Right ventricle myocardium inferior (tissue), 1 donor: ENCODE data around the gene BTK. TPM values are rescaled to one million over a fixed set of nuclear protein-coding genes. Genes with fewer than 3 reads are reported as not detected.

Experiments used
- ATAC-seq: fragments of 200-7000 bp; cut with Tn5 transposase; one replicate; pipeline ENCODE4 v1.9.1; 2020; ENCODE audit warnings: mild to moderate bottlenecking, moderate library complexity
- DNase-seq: peaks from one replicate; pipeline ENCODE4 v3.0.0; 2021; ENCODE audit errors: missing footprints
- intact Hi-C: fragments of 100-400 bp; cut with DNase I; formaldehyde crosslinking; loops from one replicate; pipeline ENCODE4 v1.11.0; 2022
- long read RNA-seq: library from polyadenylated mRNA; unstranded; transcript quantifications from one replicate; pipeline ENCODE4 v2.0.0, GENCODE V29; 2021
- total RNA-seq: library from RNA; stranded (reverse); fragmentation: NEBNext Ultra II Directional; extraction: Animal tissue kit (Norgen Biotek cat#: 25700); gene quantifications from one replicate; pipeline ENCODE4 v1.2.1, GENCODE V29; 2021
- donor health status: DM: no; HTN: yes; CAD: no; lungs with severe emphysema.

Gene BTK
- total RNA-seq: 5.4 TPM
- long read RNA-seq: 0 reads

GRCh38 chrX:101385795-101386541 lies at the start of gene BTK:
BTK (minus strand) TSS chrX:101386191; CDS start chrX:101375284, 10,907 bp downstream.
- ATAC-seq: peak; percentile 38
- intact Hi-C loops: no loop called here
- no peak for DNase-seq

GRCh38 chrX:101430457-101431078 lies 44.6 kb upstream of the BTK start:
- no peak for DNase-seq
- ATAC-seq: no peak
- intact Hi-C loops: no loop called here

GRCh38 chrX:101429934-101430333 lies 43.9 kb upstream of the BTK start:
- DNase-seq (no peak), ATAC-seq (no peak)
- intact Hi-C loops: no loop called here

DNA sequence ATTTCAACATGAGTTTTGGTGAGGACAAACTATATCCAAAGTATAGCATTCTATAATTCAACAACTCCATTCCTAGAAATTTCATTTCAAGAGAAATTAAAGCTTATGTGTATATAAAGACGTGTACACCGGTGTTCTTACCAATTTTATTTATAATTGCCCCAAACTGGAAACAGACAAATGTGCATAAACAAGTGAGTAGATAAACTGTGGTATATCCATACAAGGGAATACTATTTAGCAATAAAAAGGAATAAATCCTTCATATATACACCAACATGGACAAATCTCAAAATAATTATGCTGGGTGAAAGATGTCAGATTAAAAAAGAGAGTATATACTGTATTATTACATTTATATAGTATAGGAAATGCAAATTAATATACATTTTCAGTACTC lies 42.0 kb upstream of the BTK start:
- intact Hi-C loops: no loop called here
- ATAC-seq (no peak), DNase-seq (no peak)

DNA sequence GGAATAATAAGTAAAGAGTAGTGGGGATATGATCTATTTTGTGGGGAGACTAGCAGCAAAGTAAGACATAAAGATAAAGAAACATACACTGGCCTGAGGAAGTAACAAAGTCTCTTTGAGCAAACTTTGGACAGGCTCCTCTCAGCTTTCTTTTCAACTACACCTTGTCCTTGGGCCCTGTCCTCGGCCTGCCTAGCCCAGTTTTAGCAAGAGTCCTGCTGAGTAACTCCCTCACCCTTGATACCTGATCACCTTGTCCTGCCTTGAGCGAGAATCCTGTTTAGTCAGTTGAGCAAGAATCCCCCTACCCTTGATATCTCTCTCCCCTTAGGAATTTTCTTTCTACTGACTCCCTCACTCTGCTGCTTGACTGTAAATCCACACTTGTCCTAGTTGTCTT lies 33.5 kb upstream of the BTK start:
- intact Hi-C loops: loop anchor here (5.0 to 10.0 kb wide), 2 partner anchors 133 to 515 kb away; partner anchors contain the start of genes ARMCX1 and ZMAT1
- ATAC-seq (no peak), DNase-seq (no peak)

DNA sequence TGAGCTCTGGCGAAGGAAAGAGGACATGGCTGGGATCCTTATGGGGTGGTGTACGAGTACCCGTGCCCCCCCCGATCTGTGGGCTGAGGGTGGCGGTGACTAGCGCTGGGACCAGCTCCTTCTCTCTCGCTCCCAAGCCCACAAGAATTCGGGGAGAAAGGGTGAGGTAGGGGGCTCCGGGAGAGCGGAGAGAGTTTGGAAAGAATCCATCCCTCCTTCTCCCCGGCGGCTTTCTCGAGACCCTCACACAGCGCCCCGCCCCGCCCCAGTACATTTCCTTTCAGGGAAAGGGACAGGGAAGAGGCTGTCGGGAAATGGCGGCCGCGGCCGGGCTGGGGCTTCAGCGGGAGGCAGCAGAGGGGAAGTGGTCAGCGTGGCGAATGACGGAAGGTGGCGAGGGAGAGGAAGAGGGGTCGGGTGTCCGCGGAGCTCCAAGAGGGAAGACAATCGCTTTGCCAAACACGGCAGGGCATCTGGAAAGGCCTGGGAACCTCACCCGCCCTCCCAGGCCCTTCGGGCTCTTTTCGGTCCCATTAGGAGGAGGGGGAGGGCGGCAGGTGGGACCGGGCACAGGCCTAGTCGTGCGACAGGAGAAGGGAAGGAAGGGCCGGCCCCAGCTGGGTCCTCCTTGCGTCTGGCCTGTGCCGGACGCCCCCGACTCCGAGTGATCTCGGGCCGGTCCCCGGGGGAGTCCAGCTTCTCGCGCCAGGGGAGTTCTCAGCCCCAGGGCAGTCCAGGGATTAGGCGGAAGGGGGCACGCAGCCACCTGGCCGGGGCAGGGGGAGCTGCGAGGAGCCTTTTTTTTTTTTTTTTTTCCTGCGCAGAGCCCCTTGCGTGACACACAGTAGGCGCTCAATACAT lies 32.2 kb upstream of the BTK start:
- DNase-seq (peak; percentile 91), ATAC-seq (peak; percentile 93)
- intact Hi-C loops: loop anchor here (2.0 to 10.0 kb wide), 3 partner anchors 134 to 517 kb away; partner anchors contain the start of genes ARMCX1 and ZMAT1

- ATAC-seq (no peak), DNase-seq (no peak)
- intact Hi-C loops: loop anchor here (2.0 to 10.0 kb wide), 3 partner anchors 135 to 518 kb away; partner anchors contain the start of genes ARMCX1 and ZMAT1
Observed at GRCh38 chrX:101417190-101417589, 31.2 kb upstream of the BTK start.

DNA sequence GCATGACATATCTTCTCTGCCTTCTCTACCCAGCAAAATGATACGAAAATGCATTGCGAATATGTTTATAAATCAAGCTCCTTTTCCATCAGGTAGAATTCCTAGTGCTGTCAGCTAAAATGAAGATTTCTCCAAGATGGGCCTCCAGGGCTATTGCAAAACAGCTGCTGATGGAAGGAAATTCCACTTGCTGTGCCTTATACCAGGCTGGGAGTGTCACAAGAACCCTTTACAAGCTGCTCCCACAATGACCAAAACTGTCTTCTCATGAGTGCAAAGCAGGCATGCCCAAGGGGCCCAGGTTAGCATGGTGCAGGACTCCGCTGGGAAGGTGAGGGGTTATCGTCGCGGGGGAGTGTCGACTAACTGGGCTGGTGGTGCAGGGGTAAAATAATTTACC lies 30.7 kb upstream of the BTK start:
- DNase-seq (no peak), ATAC-seq (no peak)
- intact Hi-C loops: loop anchor here (2.0 to 10.0 kb wide), 3 partner anchors 136 to 518 kb away; partner anchors contain the start of genes ARMCX1 and ZMAT1

GRCh38 chrX:101415180-101416145 lies 29.5 kb upstream of the BTK start:
- intact Hi-C loops: loop anchor here (2.0 to 10.0 kb wide), 3 partner anchors 137 to 519 kb away; partner anchors contain the start of genes ARMCX1 and ZMAT1
- DNase-seq (no peak), ATAC-seq (no peak)

- intact Hi-C loops: loop anchor here (10.0 kb wide), 1 partner anchor 523 kb away; the partner anchor contains the start of gene ZMAT1
- DNase-seq (no peak), ATAC-seq (no peak)
Observed at GRCh38 chrX:101411984-101412383, 26.0 kb upstream of the BTK start.

DNA sequence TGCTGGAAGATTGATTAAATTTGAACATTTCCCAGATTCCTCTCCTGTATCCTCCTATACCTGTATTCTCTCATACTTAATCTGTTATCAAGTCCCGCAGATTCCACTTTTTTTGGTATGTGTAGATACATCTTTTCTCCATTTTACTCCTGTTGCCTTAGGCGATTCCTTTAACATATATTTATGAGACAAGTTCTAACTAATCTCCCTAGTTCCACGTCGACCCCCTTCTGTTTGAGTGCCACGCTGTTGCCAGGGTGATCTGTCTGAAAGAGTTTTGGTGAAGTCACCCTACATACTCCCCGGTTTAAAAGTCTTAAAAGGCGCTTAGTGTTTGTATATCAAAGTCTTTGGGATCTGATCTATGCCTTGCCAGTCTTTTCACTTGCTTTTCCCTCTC lies 24.5 kb upstream of the BTK start:
- intact Hi-C loops: loop anchor here (10.0 kb wide), 1 partner anchor 524 kb away; the partner anchor contains the start of gene ZMAT1
- no peak for DNase-seq
- ATAC-seq: no peak

GRCh38 chrX:101409043-101409442 lies 23.1 kb upstream of the BTK start:
- DNase-seq (no peak), ATAC-seq (no peak)
- intact Hi-C loops: no loop called here

DNA sequence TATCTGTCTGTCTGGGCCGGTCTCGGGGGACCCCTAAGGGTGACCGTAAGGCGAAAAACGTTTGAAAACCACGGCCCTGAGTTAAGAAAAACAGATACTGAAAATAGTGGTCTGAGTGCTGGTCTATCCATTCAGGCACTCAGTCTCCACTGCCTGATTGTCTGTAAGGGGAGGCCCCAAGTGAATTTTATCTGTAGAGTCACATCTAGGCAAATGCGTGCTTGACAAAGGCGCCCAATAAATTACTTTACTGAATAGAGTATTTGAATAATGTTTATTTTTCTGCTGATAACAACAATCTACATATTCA lies 22.5 kb upstream of the BTK start:
- DNase-seq (no peak), ATAC-seq (no peak)
- intact Hi-C loops: no loop called here

DNA sequence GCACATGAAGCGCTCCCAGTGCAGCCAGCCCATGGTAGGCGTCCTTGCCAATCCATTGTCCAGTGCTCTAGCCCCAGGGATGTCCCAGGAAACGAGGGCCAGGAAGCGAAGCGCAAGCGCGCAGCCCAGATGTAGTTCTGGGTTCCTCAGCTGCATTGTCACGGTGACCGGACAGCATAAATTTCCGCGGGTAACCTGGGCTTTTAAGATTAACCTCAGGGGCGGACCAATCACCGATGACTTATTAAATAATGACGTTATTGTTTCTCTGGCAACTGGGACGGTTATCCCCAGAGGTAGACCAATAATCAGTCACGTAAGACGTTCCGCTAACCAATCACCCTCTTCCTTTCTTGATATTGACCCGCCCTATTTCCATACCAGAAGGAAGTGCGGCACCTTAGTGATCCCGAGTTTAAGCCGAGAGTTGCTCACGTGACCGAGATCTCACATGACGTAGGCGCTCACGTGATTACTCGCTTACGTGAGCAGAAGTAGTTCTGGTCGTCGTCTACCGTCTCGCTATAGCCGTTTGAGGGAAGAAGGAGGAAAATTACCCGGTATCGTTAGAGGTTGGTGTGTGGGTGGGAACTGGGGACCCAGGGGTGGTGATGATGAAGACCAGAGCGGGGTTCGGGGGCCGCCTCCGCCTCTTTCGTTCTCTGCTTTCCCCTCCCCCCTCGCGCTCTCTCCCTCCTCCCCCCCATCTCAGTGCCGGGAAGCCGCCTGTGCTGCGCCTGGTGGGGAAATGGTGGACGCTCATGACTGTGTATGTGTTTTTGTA lies 21.9 kb upstream of the BTK start, which contains the start of the genes GLA and HNRNPH2:
Gene GLA (minus strand): TSS at position 178 of the 784 bp plus-strand sequence. CDS start 22 bp downstream, at position 156.
Gene HNRNPH2 (plus strand): TSS at position 475 of the 784 bp plus-strand sequence. CDS start 3,767 bp downstream, outside the sequence.
- ATAC-seq: peak; percentile 100
- intact Hi-C loops: no loop called here
- peak; percentile 92 for DNase-seq

GRCh38 chrX:101407167-101407747 lies 21.3 kb upstream of the BTK start:
- intact Hi-C loops: no loop called here

GRCh38 chrX:101399825-101400224 lies 13.8 kb upstream of the BTK start:
- no peak for ATAC-seq
- no peak for DNase-seq
- intact Hi-C loops: no loop called here

More at GRCh38 chrX:101407167-101407747, 21.3 kb upstream of the BTK start:
- no peak for DNase-seq
- peak; percentile 8 for ATAC-seq

GRCh38 chrX:101398694-101399093 lies 12.7 kb upstream of the BTK start:
- intact Hi-C loops: no loop called here
- DNase-seq (no peak), ATAC-seq (no peak)
